ENCODE results near the gene BBLN. TPM values are rescaled to one million over a fixed set of nuclear protein-coding genes. Genes with fewer than 3 reads are reported as not detected.

BBLN gene
- polyA plus RNA-seq, 1 experiment = 60.4 TPM

- no peak for DNase-seq (ENCODE audit: low read depth)
- POLR2A ChIA-PET = no interaction called here
- Histone ChIP-seq H3K4me3 (ENCODE audit: low read depth, low read length) (peak within 1 kb of the TSS; percentile 61), H3K27me3 (ENCODE audit: control insufficient read depth, insufficient read depth, low read length) (no peaks in the 10 kb centered on the region), H3K36me3 (ENCODE audit: control insufficient read depth, insufficient read depth, low read length) (no peaks in the 10 kb centered on the region)
- CTCF ChIA-PET = interaction anchor here (0.7 to 2.0 kb wide), 9 partner anchors 8 to 65 kb away, joined by 3 to 10 read pairs (median 5); no protein-coding TSS in a partner anchor
- peak; percentile 17; the same call in 1 of the 2 replicates for TF ChIP-seq CTCF (IDR thresholded peaks at IDR 0.05; ENCODE audit: insufficient read depth, low read depth, low read length)
Observed at GRCh38 chr9:128203024-128203706, 43.1 kb downstream of the BBLN start, which contains the start of gene DNM1. Gene DNM1 (plus strand): TSS chr9:128203379. CDS start chr9:128203471, 92 bp downstream.

- TF ChIP-seq CTCF (IDR thresholded peaks at IDR 0.05; ENCODE audit: insufficient read depth, low read depth, low read length) = no peak
- Histone ChIP-seq H3K27me3 (ENCODE audit: control insufficient read depth, insufficient read depth, low read length) (no peaks in the 10 kb centered on the region), H3K36me3 (ENCODE audit: control insufficient read depth, insufficient read depth, low read length) (no peaks in the 10 kb centered on the region), H3K4me3 (ENCODE audit: low read depth, low read length) (peak overlapping the region; percentile 61)
- ChIA-PET CTCF (interaction anchor here (0.7 to 2.0 kb wide), 10 partner anchors 8 to 65 kb away, joined by 3 to 10 read pairs (median 4); no protein-coding TSS in a partner anchor), POLR2A (no interaction called here)
- no peak for DNase-seq (ENCODE audit: low read depth)
Observed at GRCh38 chr9:128203707-128204551, 43.9 kb downstream of the BBLN start.

GRCh38 chr9:128204858-128205257, 44.8 kb downstream of the BBLN start:
- H3K27me3 ChIP-seq (ENCODE audit: control insufficient read depth, insufficient read depth, low read length) = no peaks in the 10 kb centered on the region
- POLR2A ChIA-PET = no interaction called here
- H3K4me3 ChIP-seq (ENCODE audit: low read depth, low read length) = peak overlapping the region; percentile 61; the same call in 1 of the 2 replicates
- H3K36me3 ChIP-seq (ENCODE audit: control insufficient read depth, insufficient read depth, low read length) = no peaks in the 10 kb centered on the region
- CTCF ChIA-PET = interaction anchor here (1.1 to 2.0 kb wide), 2 partner anchors 10 to 49 kb away, joined by 3 to 5 read pairs; no protein-coding TSS in a partner anchor
- TF ChIP-seq CTCF (IDR thresholded peaks at IDR 0.05; ENCODE audit: insufficient read depth, low read depth, low read length) = no peak
- DNase-seq (ENCODE audit: low read depth) = no peak

GRCh38 chr9:128205296-128205944, 45.4 kb downstream of the BBLN start:
- Histone ChIP-seq H3K4me3 (ENCODE audit: low read depth, low read length) (no peak overlapping the region), H3K36me3 (ENCODE audit: control insufficient read depth, insufficient read depth, low read length) (no peaks in the 10 kb centered on the region), H3K27me3 (ENCODE audit: control insufficient read depth, insufficient read depth, low read length) (no peaks in the 10 kb centered on the region)
- TF ChIP-seq CTCF (IDR thresholded peaks at IDR 0.05; ENCODE audit: insufficient read depth, low read depth, low read length) = no peak
- no peak for DNase-seq (ENCODE audit: low read depth)
- ChIA-PET POLR2A (no interaction called here), CTCF (interaction anchor here (1.1 kb wide), 1 partner anchor 48 kb away, joined by 3 read pairs; no protein-coding TSS in a partner anchor)
